H1 (cell line): ENCODE measurements around the gene GOLGA6L10. TPM values are rescaled to one million over a fixed set of nuclear protein-coding genes. Genes with fewer than 3 reads are reported as not detected.
"Not testable (repeated sequence)": the region's sequence is repeated elsewhere in the genome, so short reads cannot be mapped to it uniquely, and the experiment has no call there.

Source experiments
- CTCF ChIA-PET: fragments of 300-600 bp; sonication (Branson Sonifier 250); formaldehyde crosslinking; loops from one replicate; lab custom pipeline; 2021; ENCODE audit not compliant: partially characterized antibody; lab: Charles Lee
- POLR2A ChIA-PET: fragments of 300-600 bp; sonication (Branson Sonifier 250); formaldehyde crosslinking; loops from one replicate; lab custom pipeline; 2021; ENCODE audit warnings: inconsistent platforms; ENCODE audit not compliant: partially characterized antibody; lab: Charles Lee
- DNase-seq, 2 experiments: peaks; one replicate each; pipeline versions ENCODE4 v3.0.0 to v3.0.0-alpha.2; 2010 to 2022; ENCODE audit warnings: low spot score in 2 of 2, low read depth in 1 of 2, mixed read lengths in 1 of 2
- FAIRE-seq: peaks from 2 replicates; lab custom pipeline; 2011; peaks lifted over from hg19 to GRCh38; lab: Jason Lieb, UNC
- H2AFZ ChIP-seq: 2 replicates; pipeline ENCODE4 v1.8.1; 2012; ENCODE audit warnings: low read length, inconsistent platforms
- H2AK5ac ChIP-seq: 2 replicates; pipeline ENCODE4 v1.6.1; 2013; ENCODE audit warnings: low read depth, low read length
- H2BK120ac ChIP-seq: replicated peaks from 2 replicates; pipeline ENCODE3; 2013; ENCODE audit warnings: low read depth, low read length, inconsistent platforms
- H2BK12ac ChIP-seq: 2 replicates; pipeline ENCODE4 v1.6.1; 2013; ENCODE audit warnings: low read depth, low read length
- H2BK15ac ChIP-seq: 2 replicates; pipeline ENCODE4 v1.6.1; 2013; ENCODE audit warnings: low read length
- H2BK20ac ChIP-seq: 2 replicates; pipeline ENCODE4 v1.6.1; 2013; ENCODE audit warnings: low read length
- H2BK5ac ChIP-seq: 2 replicates; pipeline ENCODE4 v1.6.1; 2013; ENCODE audit warnings: low read depth, low read length
- H3K14ac ChIP-seq: 2 replicates; pipeline ENCODE4 v1.6.1; 2013; ENCODE audit warnings: inconsistent platforms; ENCODE audit not compliant: insufficient read length
- H3K18ac ChIP-seq: 2 replicates; pipeline ENCODE4 v1.6.1; 2013; ENCODE audit warnings: low read length; ENCODE audit errors: extremely low read depth
- H3K23ac ChIP-seq: 2 replicates; pipeline ENCODE4 v1.6.1; 2013; ENCODE audit warnings: inconsistent platforms; ENCODE audit not compliant: insufficient read length
- H3K23me2 ChIP-seq: 2 replicates; pipeline ENCODE4 v1.6.1; 2013; ENCODE audit warnings: low read depth, low read length
- H3K27ac ChIP-seq: 2 replicates; pipeline ENCODE4 v1.6.1; 2011; ENCODE audit warnings: low read depth, low read length, inconsistent platforms
- H3K27me3 ChIP-seq, 4 experiments: replicated peaks in 1 of 4; 1 replicate in 1 of 4; 2 replicates in 3 of 4; pipeline versions ENCODE4 v1.6.1 to v1.8.1; 2011 to 2013; ENCODE audit warnings: low read length in 3 of 4, mild to moderate bottlenecking in 3 of 4, inconsistent platforms in 2 of 4, mixed read lengths in 2 of 4, moderate library complexity in 1 of 4; ENCODE audit not compliant: control insufficient read depth in 3 of 4, insufficient read depth in 3 of 4; ENCODE audit errors: extremely low read depth in 1 of 4
- H3K36me3 ChIP-seq, 4 experiments: 2 replicates each; pipeline versions ENCODE4 v1.6.1 to v1.8.1; 2011 to 2013; ENCODE audit warnings: mild to moderate bottlenecking in 4 of 4, low read length in 3 of 4, moderate library complexity in 2 of 4, control low read depth in 1 of 4, inconsistent platforms in 1 of 4; ENCODE audit not compliant: insufficient read depth in 4 of 4, control insufficient read depth in 2 of 4
- H3K4ac ChIP-seq: replicated peaks from 2 replicates; pipeline ENCODE3; 2013; ENCODE audit warnings: low read length, low read depth, mixed read lengths, inconsistent platforms; ENCODE audit not compliant: insufficient read length
- H3K4me1 ChIP-seq, 4 experiments: replicated peaks in 1 of 4; 1 replicate in 1 of 4; 2 replicates in 3 of 4; pipeline versions ENCODE4 v1.6.1 to v1.8.1; 2011 to 2013; ENCODE audit warnings: low read length in 3 of 4, inconsistent platforms in 2 of 4, mixed read lengths in 1 of 4; ENCODE audit not compliant: insufficient read depth in 4 of 4, control insufficient read depth in 3 of 4
- H3K4me2 ChIP-seq, 2 experiments: 2 replicates each; pipeline versions ENCODE4 v1.6.1 to v1.8.1; 2011 to 2013; ENCODE audit warnings: low read depth in 2 of 2, low read length in 2 of 2, control low read depth in 1 of 2, inconsistent platforms in 1 of 2, mild to moderate bottlenecking in 1 of 2; ENCODE audit not compliant: insufficient read depth in 1 of 2
- H3K4me3 ChIP-seq, 4 experiments: fragments of 200-600, 300-600 bp in 1 of 4; sonication (generic), shearing (Covaris generic), sonication (Bioruptor Twin) in 1 of 4; 2 replicates each; pipeline versions ENCODE4 v1.5.1 to v1.8.1; 2011 to 2016; ENCODE audit warnings: low read length in 4 of 4, low read depth in 3 of 4, control low read depth in 2 of 4, inconsistent platforms in 2 of 4, mild to moderate bottlenecking in 2 of 4, mixed read lengths in 1 of 4, moderate library complexity in 1 of 4; ENCODE audit not compliant: insufficient read depth in 2 of 4; ENCODE audit errors: extremely low read depth in 1 of 4
- H3K56ac ChIP-seq: replicated peaks from 2 replicates; pipeline ENCODE3; 2013; ENCODE audit warnings: low read depth, mild to moderate bottlenecking, mixed read lengths, low read length, inconsistent platforms; ENCODE audit not compliant: insufficient read length
- H3K79me1 ChIP-seq: 2 replicates; pipeline ENCODE4 v1.6.1; 2013; ENCODE audit warnings: low read depth, low read length, control low read depth
- H3K79me2 ChIP-seq, 2 experiments: 2 replicates each; pipeline versions ENCODE4 v1.6.1 to v1.8.1; 2012 to 2013; ENCODE audit warnings: low read length in 2 of 2, mild to moderate bottlenecking in 2 of 2, inconsistent platforms in 1 of 2; ENCODE audit not compliant: insufficient read depth in 2 of 2, control insufficient read depth in 1 of 2
- H3K9ac ChIP-seq, 4 experiments: replicated peaks in 1 of 4; 1 replicate in 1 of 4; 2 replicates in 3 of 4; pipeline versions ENCODE4 v1.6.1 to v1.8.1; 2011 to 2013; ENCODE audit warnings: low read depth in 3 of 4, low read length in 3 of 4, control low read depth in 2 of 4, mild to moderate bottlenecking in 2 of 4, moderate library complexity in 2 of 4, inconsistent platforms in 1 of 4; ENCODE audit errors: extremely low read depth in 1 of 4
- H3K9me3 ChIP-seq, 2 experiments: 2 replicates each; pipeline versions ENCODE4 v1.6.1 to v1.8.1; 2012 to 2013; ENCODE audit warnings: mild to moderate bottlenecking in 2 of 2, moderate library complexity in 2 of 2, control low read depth in 1 of 2, inconsistent platforms in 1 of 2, low read depth in 1 of 2, low read length in 1 of 2, mixed read lengths in 1 of 2; ENCODE audit not compliant: insufficient read depth in 2 of 2
- H4K20me1 ChIP-seq, 2 experiments: replicated peaks in 1 of 2; 2 replicates each; pipeline versions ENCODE3 to v1.8.1; 2011 to 2013; ENCODE audit warnings: inconsistent platforms in 2 of 2, low read length in 2 of 2, mild to moderate bottlenecking in 1 of 2; ENCODE audit not compliant: insufficient read depth in 2 of 2, control insufficient read depth in 1 of 2
- H4K5ac ChIP-seq: 2 replicates; pipeline ENCODE4 v1.6.1; 2013; ENCODE audit warnings: low read length, low read depth, mixed read lengths, inconsistent platforms; ENCODE audit not compliant: insufficient read length
- H4K8ac ChIP-seq: 2 replicates; pipeline ENCODE4 v1.8.0; 2013; ENCODE audit warnings: mild to moderate bottlenecking, moderate library complexity, low read length, inconsistent platforms; ENCODE audit not compliant: insufficient read depth; ENCODE audit errors: extremely low read depth
- H4K91ac ChIP-seq: replicated peaks from 2 replicates; pipeline ENCODE3; 2013; ENCODE audit warnings: low read length, mixed read lengths, inconsistent platforms; ENCODE audit not compliant: insufficient read length
- RAD21 ChIP-seq, 2 experiments: IDR thresholded peaks in 1 of 2; conservative IDR thresholded peaks in 1 of 2; 2 replicates each; pipeline ENCODE4 v1.6.1; 2011; ENCODE audit warnings: low read depth in 2 of 2, low read length in 2 of 2, improper control_type of control experiment in 1 of 2, inconsistent platforms in 1 of 2, mild to moderate bottlenecking in 1 of 2, moderate library complexity in 1 of 2
- WGBS, 2 experiments: shearing (Covaris generic) in 1 of 2; methylation state at CpG; one replicate each; pipeline versions ENCODE4 v1.1.6 to v1.1.7; 2013 to 2015; ENCODE audit warnings: low lambda C conversion rate in 2 of 2, mixed read lengths in 2 of 2, inconsistent platforms in 1 of 2, low coverage in 1 of 2, missing lambda C conversion rate in 1 of 2; ENCODE audit not compliant: insufficient replicate concordance in 2 of 2, insufficient coverage in 1 of 2, insufficient read length in 1 of 2; ENCODE audit errors: extremely low coverage in 1 of 2, missing lambda C conversion rate in 1 of 2; 5-methylcytosine and 5-hydroxymethylcytosine counted together
- polyA plus RNA-seq, 7 experiments: library from polyadenylated mRNA; depleted of rRNA in 3 of 7; stranded (reverse) in 5 of 7; unstranded in 2 of 7; fragments of >200 nt in 5 of 7; fragments of 200-250 nt in 2 of 7; gene quantifications; 1 replicate in 5 of 7; 2 replicates in 1 of 7; 4 replicates in 1 of 7; pipeline versions ENCODE4 v1.2.1 to v1.2.3, GENCODE V29; 2011 to 2013; ENCODE audit warnings: missing spikeins in 2 of 7, mixed read lengths in 2 of 7
- total RNA-seq: library from RNA; stranded (reverse); fragmentation: NEBNext Ultra II Directional; extraction: Animal tissue kit (Norgen Biotek cat#: 25700); gene quantifications from 2 replicates; pipeline ENCODE4 v1.2.1, GENCODE V29; 2021
- TF ChIP-seq, protein P1 (sequence below), 3 experiments: IDR thresholded peaks; 1 replicate in 2 of 3; 2 replicates in 1 of 3; pipeline versions ENCODE4 v1.5.1 to v1.6.1; 2011; ENCODE audit warnings: low read length in 3 of 3, mild to moderate bottlenecking in 3 of 3, inconsistent platforms in 2 of 3, low read depth in 1 of 3, moderate library complexity in 1 of 3; ENCODE audit not compliant: insufficient read depth in 1 of 3; ENCODE audit errors: control extremely low read depth in 1 of 3

GOLGA6L10 gene
- total and polyA plus RNA-seq, 2 of the 8 experiments (the other 6 are each of a cell fraction or from before 2014, with no cell fraction given): 0.91 to 4.0 TPM

DNA sequence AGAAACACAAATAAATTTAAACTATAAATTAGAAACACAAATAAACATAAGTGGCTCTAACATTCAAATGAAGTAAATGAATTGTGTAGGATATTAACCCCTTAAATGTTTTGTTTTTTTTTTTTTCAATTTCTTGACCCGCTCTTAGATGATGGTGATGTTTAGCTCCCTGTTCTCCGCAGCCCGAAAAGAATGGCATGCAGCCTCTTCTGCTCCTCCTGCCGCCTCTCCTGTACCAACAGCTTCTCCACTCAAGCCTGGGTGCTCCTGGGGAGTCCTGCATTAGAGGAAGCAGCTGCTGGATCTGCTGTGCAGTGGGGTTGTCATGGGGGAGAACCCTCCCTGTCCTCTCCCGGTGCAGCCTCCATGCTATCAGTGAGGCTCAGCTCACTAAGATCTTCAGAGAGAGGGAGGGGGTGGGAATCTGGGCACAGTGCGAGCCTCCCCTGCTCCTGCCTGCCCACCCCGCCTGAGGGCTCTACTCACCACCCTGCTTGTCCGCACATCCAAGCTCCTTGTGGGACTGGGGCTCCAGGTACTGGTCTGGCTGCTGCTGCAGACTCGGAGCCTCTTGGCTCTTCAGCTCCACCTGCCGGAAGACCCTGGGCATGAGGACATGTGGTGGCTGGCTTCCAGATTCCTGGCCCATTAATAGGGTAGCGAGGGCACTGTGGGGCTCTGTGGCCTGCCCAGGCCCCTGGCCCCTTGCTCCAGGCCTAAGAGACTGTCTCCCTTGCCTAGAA is 6.5 kb downstream of the GOLGA6L10 start:
- H3K79me2 ChIP-seq, H4K91ac ChIP-seq, H3K27ac ChIP-seq, H3K9ac ChIP-seq, H2BK12ac ChIP-seq, H2BK15ac ChIP-seq, H2AK5ac ChIP-seq, H3K27me3 ChIP-seq, CTCF ChIA-PET, H3K36me3 ChIP-seq, FAIRE-seq, POLR2A ChIA-PET, H3K4ac ChIP-seq, H3K23ac ChIP-seq, H3K4me2 ChIP-seq, H3K79me1 ChIP-seq, H3K4me1 ChIP-seq, H3K9me3 ChIP-seq, H2AFZ ChIP-seq, H2BK20ac ChIP-seq, H3K56ac ChIP-seq, H3K14ac ChIP-seq, H2BK5ac ChIP-seq, H4K20me1 ChIP-seq, H3K23me2 ChIP-seq, H4K5ac ChIP-seq, H2BK120ac ChIP-seq, H4K8ac ChIP-seq, H3K4me3 ChIP-seq, H3K18ac ChIP-seq: not testable (repeated sequence)
- peak; percentile 18 to 20; a peak in 3 of 4 replicates for TF ChIP-seq RAD21 (IDR thresholded peaks at IDR 0.05 in 1 of 2, conservative IDR thresholded peaks at IDR 0.05 in 1 of 2; ENCODE audit: low read depth in 2 of 2, low read length in 2 of 2)
- TF ChIP-seq, protein P1, sequence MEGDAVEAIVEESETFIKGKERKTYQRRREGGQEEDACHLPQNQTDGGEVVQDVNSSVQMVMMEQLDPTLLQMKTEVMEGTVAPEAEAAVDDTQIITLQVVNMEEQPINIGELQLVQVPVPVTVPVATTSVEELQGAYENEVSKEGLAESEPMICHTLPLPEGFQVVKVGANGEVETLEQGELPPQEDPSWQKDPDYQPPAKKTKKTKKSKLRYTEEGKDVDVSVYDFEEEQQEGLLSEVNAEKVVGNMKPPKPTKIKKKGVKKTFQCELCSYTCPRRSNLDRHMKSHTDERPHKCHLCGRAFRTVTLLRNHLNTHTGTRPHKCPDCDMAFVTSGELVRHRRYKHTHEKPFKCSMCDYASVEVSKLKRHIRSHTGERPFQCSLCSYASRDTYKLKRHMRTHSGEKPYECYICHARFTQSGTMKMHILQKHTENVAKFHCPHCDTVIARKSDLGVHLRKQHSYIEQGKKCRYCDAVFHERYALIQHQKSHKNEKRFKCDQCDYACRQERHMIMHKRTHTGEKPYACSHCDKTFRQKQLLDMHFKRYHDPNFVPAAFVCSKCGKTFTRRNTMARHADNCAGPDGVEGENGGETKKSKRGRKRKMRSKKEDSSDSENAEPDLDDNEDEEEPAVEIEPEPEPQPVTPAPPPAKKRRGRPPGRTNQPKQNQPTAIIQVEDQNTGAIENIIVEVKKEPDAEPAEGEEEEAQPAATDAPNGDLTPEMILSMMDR (IDR thresholded peaks at IDR 0.05; ENCODE audit: control extremely low read depth in 1 of 3, insufficient read depth in 1 of 3, low read depth in 1 of 3, low read length in 3 of 3): peak in 2 of 3 experiments; percentile 23 to 40; a peak in 3 of 4 replicates
- WGBS, 2 experiments: 52% methylated on average over 9 of the region's 11 CpGs; no CpG with 5 or more reads in 1 of the 2 experiments
- DNase-seq: peak in 1 of 2 experiments; percentile 76
